GM12878 (cell line): ENCODE results near the gene NPAS3. TPM values are rescaled to one million over a fixed set of nuclear protein-coding genes. Genes with fewer than 3 reads are reported as not detected.

ENCODE experiments used
- ATAC-seq: fragments of 200-7000 bp; cut with Tn5 transposase; 3 replicates; pipeline ENCODE4 v1.9.1; 2020; ENCODE audit warnings: mild to moderate bottlenecking, moderate library complexity
- BruUV-seq: library from RNA; stranded (reverse); fragments of 400-500 nt; replicated peaks from 2 replicates; lab custom pipeline; 2021; lab: Mats Ljungman, UMichigan
- CTCF ChIA-PET: fragments of 300-600 bp; sonication (Branson Sonifier 250); formaldehyde crosslinking; extraction: SDS; loops from one replicate; lab custom pipeline; 2021; ENCODE audit warnings: inconsistent platforms; lab: Yijun Ruan, JAX
- POLR2A ChIA-PET: fragments of 350-600 bp; formaldehyde crosslinking; extraction: SDS; loops from one replicate; lab custom pipeline; 2021; ENCODE audit warnings: inconsistent platforms; lab: Charles Lee
- RAD21 ChIA-PET: fragments of 300-600 bp; sonication (Branson Sonifier 250); formaldehyde crosslinking; loops from one replicate; lab custom pipeline; 2023; ENCODE audit warnings: antibody characterized with exemption; ENCODE audit not compliant: unreplicated experiment; lab: Charles Lee
- SMC1A ChIA-PET: fragments of 300-600 bp; sonication (Branson Sonifier 250); formaldehyde crosslinking; loops from one replicate; lab custom pipeline; 2023; ENCODE audit not compliant: unreplicated experiment, uncharacterized antibody; lab: Charles Lee
- DNase-seq: peaks from one replicate; pipeline ENCODE4 v3.0.0-alpha.2; 2011; ENCODE audit warnings: low read depth, low spot score
- FAIRE-seq: peaks from 3 replicates; lab custom pipeline; 2011; peaks lifted over from hg19 to GRCh38; lab: Jason Lieb, UNC
- H2AFZ ChIP-seq: 2 replicates; pipeline ENCODE4 v1.6.0; 2011; ENCODE audit warnings: low read depth, low read length, control low read depth; ENCODE audit not compliant: control insufficient read depth
- H3K27ac ChIP-seq: 2 replicates; pipeline ENCODE4 v1.5.1; 2011; ENCODE audit warnings: control low read depth; ENCODE audit not compliant: control insufficient read depth, insufficient read depth
- H3K27me3 ChIP-seq, 2 experiments: replicated peaks in 1 of 2; 2 replicates each; pipeline versions ENCODE4 v1.6.0 to v1.6.1; 2011; ENCODE audit warnings: low read length in 1 of 2; ENCODE audit not compliant: control insufficient read depth in 2 of 2, insufficient read depth in 2 of 2
- H3K36me3 ChIP-seq, 2 experiments: 2 replicates each; pipeline ENCODE4 v1.5.1; 2011; ENCODE audit warnings: low read length in 1 of 2; ENCODE audit not compliant: control insufficient read depth in 2 of 2, insufficient read depth in 2 of 2
- H3K4me1 ChIP-seq: 2 replicates; pipeline ENCODE4 v1.6.1; 2011; ENCODE audit warnings: mild to moderate bottlenecking, low read length, moderate library complexity, mixed read lengths; ENCODE audit not compliant: control insufficient read depth, insufficient read depth
- H3K4me2 ChIP-seq: 2 replicates; pipeline ENCODE4 v1.6.0; 2011; ENCODE audit warnings: control low read depth; ENCODE audit not compliant: control insufficient read depth, insufficient read depth
- H3K4me3 ChIP-seq: fragments of 200-600 bp; sonication (generic); 2 replicates; pipeline ENCODE4 v1.5.1; 2016
- H3K79me2 ChIP-seq: 2 replicates; pipeline ENCODE4 v1.6.0; 2011; ENCODE audit warnings: low read length; ENCODE audit not compliant: control insufficient read depth, insufficient read depth
- H3K9ac ChIP-seq: 2 replicates; pipeline ENCODE4 v1.8.0; 2011; ENCODE audit warnings: low read length, control low read depth, mixed read lengths; ENCODE audit not compliant: control insufficient read depth, insufficient read depth
- H3K9me3 ChIP-seq: replicated peaks from 3 replicates; pipeline ENCODE4 v1.5.1; 2011; ENCODE audit warnings: mild to moderate bottlenecking, low read length; ENCODE audit not compliant: control insufficient read depth, insufficient read depth
- H4K20me1 ChIP-seq: 2 replicates; pipeline ENCODE4 v1.6.0; 2011; ENCODE audit not compliant: control insufficient read depth, insufficient read depth
- GABPA ChIP-seq: IDR thresholded peaks from 2 replicates; pipeline ENCODE4 v1.6.1; 2014; ENCODE audit warnings: antibody characterized with exemption, low read depth, mild to moderate bottlenecking, inconsistent platforms
- ZZZ3 ChIP-seq: IDR thresholded peaks from 2 replicates; pipeline ENCODE4 v1.6.1; 2011; ENCODE audit warnings: low read depth; ENCODE audit not compliant: control insufficient read depth, insufficient read length
- WGBS: methylation state at CpG from one replicate; pipeline ENCODE4 v1.1.6; 2016; ENCODE audit warnings: low lambda C conversion rate; ENCODE audit not compliant: insufficient replicate concordance, insufficient coverage; ENCODE audit errors: missing lambda C conversion rate; 5-methylcytosine and 5-hydroxymethylcytosine counted together
- in situ Hi-C: fragments of 300-500 bp; cut with MboI; formaldehyde crosslinking; loops from 9 replicates; pipeline ENCODE4 v1.14.3; 2018; ENCODE audit warnings: mixed read lengths
- intact Hi-C: fragments of 100-400 bp; cut with micrococcal nuclease; formaldehyde crosslinking; loops from one replicate; pipeline ENCODE4 v1.14.2; 2022; ENCODE audit not compliant: unreplicated experiment
- polyA plus RNA-seq, 11 experiments: library from polyadenylated mRNA; depleted of rRNA in 4 of 11; unstranded in 6 of 11; stranded (reverse) in 5 of 11; fragments of >200 nt; fragmentation: Nextera tagmentation in 4 of 11; fragmentation: Illumina TruSeq in 1 of 11; extraction: Ambion mirVana in 4 of 11; extraction: Trizol in 1 of 11; gene quantifications; 1 replicate in 1 of 11; 2 replicates in 10 of 11; pipeline versions ENCODE4 v1.2.1 to v1.2.3, GENCODE V29; 2011 to 2016; ENCODE audit warnings: inconsistent platforms in 2 of 11, missing spikeins in 2 of 11, low read depth in 1 of 11
- total RNA-seq, 4 experiments: library from RNA; depleted of rRNA in 3 of 4; stranded (reverse); fragments of >200 nt in 3 of 4; fragmentation: Illumina TruSeq in 1 of 4; extraction: Trizol in 1 of 4; gene quantifications; 2 replicates each; pipeline versions ENCODE4 v1.2.1 to v1.2.3, GENCODE V29; 2013 to 2021
- TF ChIP-seq, protein P1 (sequence below), 3 experiments: IDR thresholded peaks in 2 of 3; conservative IDR thresholded peaks in 1 of 3; 2 replicates each; pipeline ENCODE4 v1.5.1; 2011; ENCODE audit warnings: low read depth in 3 of 3, low read length in 3 of 3, mild to moderate bottlenecking in 3 of 3, control low read depth in 2 of 3, moderate library complexity in 2 of 3, inconsistent platforms in 1 of 3, mixed read lengths in 1 of 3; ENCODE audit not compliant: control insufficient read depth in 2 of 3, insufficient read depth in 1 of 3; ENCODE audit errors: extremely low read depth in 1 of 3
- TF ChIP-seq, protein P2 (sequence below): fragments of 450-650 bp; IDR thresholded peaks from 2 replicates; pipeline ENCODE4 v1.6.1; 2017; ENCODE audit warnings: mild to moderate bottlenecking, moderate library complexity
- TF ChIP-seq, protein P3 (sequence below): fragments of 450-650 bp; IDR thresholded peaks from 2 replicates; pipeline ENCODE4 v1.6.1; 2016; ENCODE audit warnings: mild to moderate bottlenecking

The NPAS3 gene
- total and polyA plus RNA-seq, 10 of the 15 experiments (the other 5 are each of a cell fraction or from before 2014, with no cell fraction given) = under 0.01 to 2.7 (median 0.03) TPM; not detected in 6

- TF ChIP-seq, protein P1, sequence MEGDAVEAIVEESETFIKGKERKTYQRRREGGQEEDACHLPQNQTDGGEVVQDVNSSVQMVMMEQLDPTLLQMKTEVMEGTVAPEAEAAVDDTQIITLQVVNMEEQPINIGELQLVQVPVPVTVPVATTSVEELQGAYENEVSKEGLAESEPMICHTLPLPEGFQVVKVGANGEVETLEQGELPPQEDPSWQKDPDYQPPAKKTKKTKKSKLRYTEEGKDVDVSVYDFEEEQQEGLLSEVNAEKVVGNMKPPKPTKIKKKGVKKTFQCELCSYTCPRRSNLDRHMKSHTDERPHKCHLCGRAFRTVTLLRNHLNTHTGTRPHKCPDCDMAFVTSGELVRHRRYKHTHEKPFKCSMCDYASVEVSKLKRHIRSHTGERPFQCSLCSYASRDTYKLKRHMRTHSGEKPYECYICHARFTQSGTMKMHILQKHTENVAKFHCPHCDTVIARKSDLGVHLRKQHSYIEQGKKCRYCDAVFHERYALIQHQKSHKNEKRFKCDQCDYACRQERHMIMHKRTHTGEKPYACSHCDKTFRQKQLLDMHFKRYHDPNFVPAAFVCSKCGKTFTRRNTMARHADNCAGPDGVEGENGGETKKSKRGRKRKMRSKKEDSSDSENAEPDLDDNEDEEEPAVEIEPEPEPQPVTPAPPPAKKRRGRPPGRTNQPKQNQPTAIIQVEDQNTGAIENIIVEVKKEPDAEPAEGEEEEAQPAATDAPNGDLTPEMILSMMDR (IDR thresholded peaks at IDR 0.05 in 2 of 3, conservative IDR thresholded peaks at IDR 0.05 in 1 of 3; ENCODE audit: control insufficient read depth in 2 of 3, extremely low read depth in 1 of 3, insufficient read depth in 1 of 3, low read depth in 3 of 3, low read length in 3 of 3) = no peak
These were observed 127.0 kb downstream of the NPAS3 start (continued) for GRCh38 chr14:33065634-33066033.

GRCh38 chr14:33068040-33068439 lies 129.4 kb downstream of the NPAS3 start:
- no peak overlapping the region for H2AFZ ChIP-seq
- WGBS = 38% methylated on average over 3 of the region's 3 CpGs
- CTCF ChIA-PET = no interaction called here
- RAD21 ChIA-PET = no interaction called here
- FAIRE-seq = no peak
- intact Hi-C loops (no loop called here), in situ Hi-C loops (no loop called here)
- no TSS peak for BruUV-seq
- SMC1A ChIA-PET = no interaction called here
- H3K27ac ChIP-seq = no peak overlapping the region
- no peak overlapping the region for H3K4me2 ChIP-seq
- H4K20me1 ChIP-seq = no peaks in the 10 kb centered on the region
- H3K4me1 ChIP-seq = no peaks in the 10 kb centered on the region
- no peak for DNase-seq
- no peaks in the 10 kb centered on the region for H3K27me3 ChIP-seq
- H3K4me3 ChIP-seq = no peak overlapping the region
- H3K36me3 ChIP-seq = no peaks in the 10 kb centered on the region
- H3K9ac ChIP-seq = no peak overlapping the region
- no peak for ATAC-seq
- H3K79me2 ChIP-seq = no peaks in the 10 kb centered on the region
- POLR2A ChIA-PET = no interaction called here
- no peaks in the 10 kb centered on the region for H3K9me3 ChIP-seq
- TF ChIP-seq, protein P2, sequence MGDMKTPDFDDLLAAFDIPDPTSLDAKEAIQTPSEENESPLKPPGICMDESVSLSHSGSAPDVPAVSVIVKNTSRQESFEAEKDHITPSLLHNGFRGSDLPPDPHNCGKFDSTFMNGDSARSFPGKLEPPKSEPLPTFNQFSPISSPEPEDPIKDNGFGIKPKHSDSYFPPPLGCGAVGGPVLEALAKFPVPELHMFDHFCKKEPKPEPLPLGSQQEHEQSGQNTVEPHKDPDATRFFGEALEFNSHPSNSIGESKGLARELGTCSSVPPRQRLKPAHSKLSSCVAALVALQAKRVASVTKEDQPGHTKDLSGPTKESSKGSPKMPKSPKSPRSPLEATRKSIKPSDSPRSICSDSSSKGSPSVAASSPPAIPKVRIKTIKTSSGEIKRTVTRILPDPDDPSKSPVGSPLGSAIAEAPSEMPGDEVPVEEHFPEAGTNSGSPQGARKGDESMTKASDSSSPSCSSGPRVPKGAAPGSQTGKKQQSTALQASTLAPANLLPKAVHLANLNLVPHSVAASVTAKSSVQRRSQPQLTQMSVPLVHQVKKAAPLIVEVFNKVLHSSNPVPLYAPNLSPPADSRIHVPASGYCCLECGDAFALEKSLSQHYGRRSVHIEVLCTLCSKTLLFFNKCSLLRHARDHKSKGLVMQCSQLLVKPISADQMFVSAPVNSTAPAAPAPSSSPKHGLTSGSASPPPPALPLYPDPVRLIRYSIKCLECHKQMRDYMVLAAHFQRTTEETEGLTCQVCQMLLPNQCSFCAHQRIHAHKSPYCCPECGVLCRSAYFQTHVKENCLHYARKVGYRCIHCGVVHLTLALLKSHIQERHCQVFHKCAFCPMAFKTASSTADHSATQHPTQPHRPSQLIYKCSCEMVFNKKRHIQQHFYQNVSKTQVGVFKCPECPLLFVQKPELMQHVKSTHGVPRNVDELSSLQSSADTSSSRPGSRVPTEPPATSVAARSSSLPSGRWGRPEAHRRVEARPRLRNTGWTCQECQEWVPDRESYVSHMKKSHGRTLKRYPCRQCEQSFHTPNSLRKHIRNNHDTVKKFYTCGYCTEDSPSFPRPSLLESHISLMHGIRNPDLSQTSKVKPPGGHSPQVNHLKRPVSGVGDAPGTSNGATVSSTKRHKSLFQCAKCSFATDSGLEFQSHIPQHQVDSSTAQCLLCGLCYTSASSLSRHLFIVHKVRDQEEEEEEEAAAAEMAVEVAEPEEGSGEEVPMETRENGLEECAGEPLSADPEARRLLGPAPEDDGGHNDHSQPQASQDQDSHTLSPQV = no peak
- TF ChIP-seq GABPA = no peak
- TF ChIP-seq ZZZ3 = no peak
- TF ChIP-seq, protein P3, sequence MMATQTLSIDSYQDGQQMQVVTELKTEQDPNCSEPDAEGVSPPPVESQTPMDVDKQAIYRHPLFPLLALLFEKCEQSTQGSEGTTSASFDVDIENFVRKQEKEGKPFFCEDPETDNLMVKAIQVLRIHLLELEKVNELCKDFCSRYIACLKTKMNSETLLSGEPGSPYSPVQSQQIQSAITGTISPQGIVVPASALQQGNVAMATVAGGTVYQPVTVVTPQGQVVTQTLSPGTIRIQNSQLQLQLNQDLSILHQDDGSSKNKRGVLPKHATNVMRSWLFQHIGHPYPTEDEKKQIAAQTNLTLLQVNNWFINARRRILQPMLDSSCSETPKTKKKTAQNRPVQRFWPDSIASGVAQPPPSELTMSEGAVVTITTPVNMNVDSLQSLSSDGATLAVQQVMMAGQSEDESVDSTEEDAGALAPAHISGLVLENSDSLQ = no peak
